AG09319 (cell line): ENCODE data around the gene TMEM238.

Experiments
- DNase-seq: peaks from one replicate; pipeline ENCODE4 v3.0.0-alpha.2; 2010; ENCODE audit warnings: low read depth; ENCODE audit errors: extremely low read depth
- TF ChIP-seq, protein P1 (sequence below): IDR thresholded peaks from 2 replicates; pipeline ENCODE4 v1.5.1; 2011; ENCODE audit warnings: low read depth, mild to moderate bottlenecking, inconsistent platforms, low read length, moderate library complexity

TMEM238 gene

DNA sequence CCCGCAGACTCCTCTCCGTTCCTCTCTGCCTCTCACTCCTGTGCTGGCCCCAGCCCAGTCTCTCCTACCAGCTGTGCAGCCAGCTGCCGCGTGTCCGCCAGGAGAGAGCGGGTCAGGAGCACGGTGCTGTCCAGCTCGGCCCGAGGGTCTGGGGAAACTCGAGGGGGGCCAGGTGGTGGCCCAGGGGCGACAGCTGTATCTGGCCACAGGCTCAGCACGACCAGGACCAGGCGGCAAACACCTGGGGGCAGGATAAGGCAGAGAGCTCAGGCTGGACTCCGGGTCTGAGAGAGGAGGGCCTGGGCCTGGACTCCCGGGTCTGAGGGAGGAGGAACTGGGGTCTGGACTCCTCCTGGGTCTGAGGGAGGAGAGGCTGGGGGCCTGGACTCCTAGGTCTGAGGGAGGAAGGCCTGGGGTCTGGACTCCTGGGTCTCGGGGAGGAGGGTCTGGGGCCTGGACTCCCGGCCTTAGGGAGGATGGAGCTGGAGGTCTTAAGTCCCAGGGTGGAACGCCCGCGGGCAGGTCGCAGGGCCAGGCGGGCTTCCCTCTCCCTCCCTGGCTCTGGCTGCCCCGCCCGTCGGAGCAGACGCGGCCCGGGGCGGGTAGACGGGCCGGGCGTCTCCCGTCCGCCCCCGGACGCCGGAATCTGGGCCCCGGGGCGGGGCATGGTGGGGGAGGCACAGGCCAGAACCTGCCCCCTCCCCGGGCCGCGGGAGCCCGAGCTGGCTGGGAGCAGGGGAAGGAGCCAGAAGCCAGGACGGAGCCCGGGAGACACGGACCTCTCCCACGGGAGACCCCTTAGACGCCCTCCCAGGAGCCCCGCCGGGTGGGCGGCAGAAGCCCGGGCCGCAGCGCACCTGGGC is 15.2 kb downstream of the TMEM238 start:
- DNase-seq: no peak
- TF ChIP-seq, protein P1, sequence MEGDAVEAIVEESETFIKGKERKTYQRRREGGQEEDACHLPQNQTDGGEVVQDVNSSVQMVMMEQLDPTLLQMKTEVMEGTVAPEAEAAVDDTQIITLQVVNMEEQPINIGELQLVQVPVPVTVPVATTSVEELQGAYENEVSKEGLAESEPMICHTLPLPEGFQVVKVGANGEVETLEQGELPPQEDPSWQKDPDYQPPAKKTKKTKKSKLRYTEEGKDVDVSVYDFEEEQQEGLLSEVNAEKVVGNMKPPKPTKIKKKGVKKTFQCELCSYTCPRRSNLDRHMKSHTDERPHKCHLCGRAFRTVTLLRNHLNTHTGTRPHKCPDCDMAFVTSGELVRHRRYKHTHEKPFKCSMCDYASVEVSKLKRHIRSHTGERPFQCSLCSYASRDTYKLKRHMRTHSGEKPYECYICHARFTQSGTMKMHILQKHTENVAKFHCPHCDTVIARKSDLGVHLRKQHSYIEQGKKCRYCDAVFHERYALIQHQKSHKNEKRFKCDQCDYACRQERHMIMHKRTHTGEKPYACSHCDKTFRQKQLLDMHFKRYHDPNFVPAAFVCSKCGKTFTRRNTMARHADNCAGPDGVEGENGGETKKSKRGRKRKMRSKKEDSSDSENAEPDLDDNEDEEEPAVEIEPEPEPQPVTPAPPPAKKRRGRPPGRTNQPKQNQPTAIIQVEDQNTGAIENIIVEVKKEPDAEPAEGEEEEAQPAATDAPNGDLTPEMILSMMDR: no peak

DNA sequence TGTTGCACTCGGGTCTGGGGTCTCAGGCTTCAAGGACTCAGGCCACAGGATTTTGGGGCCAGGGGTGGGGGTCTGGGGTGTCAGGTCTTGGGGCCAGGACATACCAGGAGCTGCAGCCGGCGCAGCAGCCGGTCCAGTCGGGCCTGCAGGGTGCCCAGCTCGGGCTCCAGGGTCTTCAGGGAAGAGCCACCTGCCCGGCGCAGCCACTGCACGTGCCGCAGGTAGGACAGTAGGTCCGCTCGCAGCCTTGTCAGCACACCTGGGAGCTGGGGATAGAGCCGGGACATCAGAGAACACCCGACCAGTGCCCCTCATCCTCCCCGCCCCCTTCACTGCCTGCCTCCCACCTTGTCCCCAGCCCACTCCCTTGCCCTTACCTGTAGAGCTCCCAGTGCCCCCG is 16.0 kb downstream of the TMEM238 start:
- DNase-seq: no peak
- TF ChIP-seq, protein P1: no peak

DNA sequence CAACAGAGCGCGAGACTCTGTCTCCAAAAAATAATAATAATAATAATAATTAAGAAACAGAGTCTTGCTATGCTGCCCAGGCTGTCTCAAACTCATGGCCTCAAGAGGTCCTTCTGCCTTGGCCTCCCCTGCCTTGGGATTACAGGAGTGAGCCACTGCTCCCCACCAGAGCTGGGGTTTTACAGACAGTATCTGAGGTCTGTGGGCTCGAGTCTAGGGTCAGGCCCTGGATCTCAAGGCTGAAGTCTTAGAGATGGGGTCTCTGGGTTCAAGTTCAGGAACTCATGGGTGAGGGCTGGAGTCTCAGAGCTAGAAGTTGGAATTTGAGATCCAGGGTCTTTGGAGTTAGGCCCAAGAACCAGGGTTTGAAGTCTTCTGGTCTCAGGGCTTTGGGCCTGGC is 17.3 kb downstream of the TMEM238 start:
- no peak for DNase-seq
- TF ChIP-seq, protein P1: no peak

DNA sequence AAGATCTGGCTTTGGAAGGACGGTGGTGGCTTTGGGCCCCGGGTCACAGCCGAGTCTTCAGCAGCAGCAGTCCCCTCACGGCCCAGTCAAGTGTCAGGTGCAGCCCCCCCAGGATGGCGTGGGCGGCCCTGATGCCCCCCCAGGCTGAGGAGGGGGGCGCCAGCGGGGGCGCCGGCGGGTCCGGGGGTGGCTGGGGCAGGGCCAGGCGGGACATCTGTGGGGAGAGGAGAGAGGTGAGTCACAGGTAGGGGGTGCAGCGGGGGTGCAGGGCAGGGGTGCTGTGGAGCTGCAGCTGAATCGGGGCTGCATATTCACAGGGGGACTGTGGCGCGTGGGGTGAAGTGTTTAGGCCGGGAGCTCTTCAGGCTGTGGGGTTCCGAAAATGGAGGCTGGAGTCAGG is 18.1 kb downstream of the TMEM238 start:
- TF ChIP-seq, protein P1: no peak
- DNase-seq: no peak

DNA sequence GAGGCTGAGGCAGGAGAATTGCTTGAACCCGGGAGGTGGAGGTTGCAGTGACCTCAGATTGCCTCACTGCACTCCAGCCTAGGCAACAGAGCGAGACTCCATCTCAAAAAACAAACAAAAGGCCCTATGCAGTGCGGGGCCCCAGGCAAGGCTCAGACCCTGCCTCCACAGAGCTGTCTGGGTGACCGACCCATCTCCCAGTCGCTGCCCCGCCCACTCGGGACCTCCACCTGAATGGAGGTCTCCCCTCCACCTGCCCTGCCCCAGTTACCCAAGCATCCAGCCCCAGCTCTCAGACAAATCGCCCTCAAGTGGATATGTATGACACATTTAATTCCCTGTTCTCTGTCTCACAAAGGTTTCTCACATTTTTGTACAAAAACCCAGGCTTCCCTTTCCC is 18.8 kb downstream of the TMEM238 start:
- DNase-seq: no peak
- TF ChIP-seq, protein P1: no peak

DNA sequence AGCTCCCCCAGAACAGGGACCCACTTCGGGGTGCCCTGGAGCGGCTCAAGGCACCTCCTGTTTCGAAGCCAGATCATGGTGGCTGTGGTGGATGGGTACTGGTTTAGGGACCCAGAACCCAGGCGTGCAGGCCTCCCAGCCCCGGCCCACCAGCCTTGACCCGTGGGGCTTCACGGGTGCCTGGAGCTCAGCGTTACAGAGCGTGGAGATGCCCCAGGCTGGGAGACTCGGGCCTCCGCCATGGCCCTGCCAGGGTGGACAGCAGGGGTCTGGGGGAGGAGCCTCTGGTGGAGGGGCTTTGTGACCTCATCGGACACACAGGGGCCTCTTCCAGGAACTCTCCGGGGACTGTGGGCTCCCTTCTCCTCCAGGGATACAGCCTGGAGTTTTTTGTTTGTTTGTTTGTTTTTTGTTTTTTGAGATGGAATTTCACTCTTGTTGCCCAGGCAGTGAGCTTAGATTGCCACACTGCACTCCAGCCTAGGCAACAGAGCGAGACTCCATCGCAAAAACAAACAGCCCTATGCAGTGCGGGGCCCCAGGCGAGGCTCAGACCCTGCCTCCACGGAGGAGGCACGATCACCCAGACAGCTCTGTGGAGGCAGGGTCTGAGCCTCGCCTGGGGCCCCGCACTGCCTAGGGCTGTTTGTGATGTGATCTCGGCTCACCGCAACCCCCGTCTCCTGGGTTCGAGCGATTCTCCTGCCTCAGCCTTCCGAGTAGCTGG is 20.9 kb downstream of the TMEM238 start, which contains the start of gene GARIN5B:
GARIN5B (minus strand) TSS at position 271 of the 727 bp plus-strand sequence; CDS start at position 77, 194 bp downstream.
- TF ChIP-seq, protein P1: no peak
- no peak for DNase-seq
